DOHH2 (cell line): ENCODE measurements around the gene CBFA2T2.

ENCODE experiments used
- CTCF ChIP-seq: fragments of 200-600 bp; sonication (generic); IDR thresholded peaks from one replicate; pipeline ENCODE4 v1.5.1; 2014; ENCODE audit warnings: antibody characterized with exemption, mild to moderate bottlenecking, low read depth, low read length; ENCODE audit not compliant: poor library complexity, severe bottlenecking
- EZH2phosphoT487 ChIP-seq: fragments of 200-600 bp; sonication (generic); IDR thresholded peaks from 2 replicates; pipeline ENCODE4 v1.6.1; 2017; ENCODE audit warnings: borderline replicate concordance, mild to moderate bottlenecking, antibody characterized with exemption, low read length, moderate library complexity, mixed read lengths

GRCh38 chr20:33558348-33559144, 68.7 kb downstream of the CBFA2T2 start:
- TF ChIP-seq CTCF = no peak
- no peak for TF ChIP-seq EZH2phosphoT487
